Measurements from ENCODE around the gene RS1.

RS1 gene

DNA sequence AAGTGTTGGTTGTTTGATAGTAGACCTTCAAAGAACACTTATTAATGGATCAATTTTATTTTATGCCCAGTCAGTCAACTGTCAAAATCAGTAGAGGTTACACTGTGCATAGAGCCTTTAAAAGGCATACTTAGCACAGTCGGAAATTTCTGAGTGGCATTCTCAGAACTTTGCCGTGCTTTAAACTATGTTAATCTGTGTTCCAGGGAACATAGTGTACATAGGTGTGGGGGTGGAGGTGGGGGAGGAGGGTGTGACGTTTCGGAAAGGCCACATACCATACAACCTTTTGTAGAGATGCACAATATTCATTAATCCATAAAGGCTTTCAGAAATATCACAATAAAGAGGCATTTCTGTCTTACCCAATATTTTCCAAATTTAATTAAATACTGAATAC is 75.8 kb downstream of the RS1 start:
- no peak overlapping the region for H3K4me3 ChIP-seq (ENCODE audit: low read depth, low read length)
- TF ChIP-seq, protein P1, sequence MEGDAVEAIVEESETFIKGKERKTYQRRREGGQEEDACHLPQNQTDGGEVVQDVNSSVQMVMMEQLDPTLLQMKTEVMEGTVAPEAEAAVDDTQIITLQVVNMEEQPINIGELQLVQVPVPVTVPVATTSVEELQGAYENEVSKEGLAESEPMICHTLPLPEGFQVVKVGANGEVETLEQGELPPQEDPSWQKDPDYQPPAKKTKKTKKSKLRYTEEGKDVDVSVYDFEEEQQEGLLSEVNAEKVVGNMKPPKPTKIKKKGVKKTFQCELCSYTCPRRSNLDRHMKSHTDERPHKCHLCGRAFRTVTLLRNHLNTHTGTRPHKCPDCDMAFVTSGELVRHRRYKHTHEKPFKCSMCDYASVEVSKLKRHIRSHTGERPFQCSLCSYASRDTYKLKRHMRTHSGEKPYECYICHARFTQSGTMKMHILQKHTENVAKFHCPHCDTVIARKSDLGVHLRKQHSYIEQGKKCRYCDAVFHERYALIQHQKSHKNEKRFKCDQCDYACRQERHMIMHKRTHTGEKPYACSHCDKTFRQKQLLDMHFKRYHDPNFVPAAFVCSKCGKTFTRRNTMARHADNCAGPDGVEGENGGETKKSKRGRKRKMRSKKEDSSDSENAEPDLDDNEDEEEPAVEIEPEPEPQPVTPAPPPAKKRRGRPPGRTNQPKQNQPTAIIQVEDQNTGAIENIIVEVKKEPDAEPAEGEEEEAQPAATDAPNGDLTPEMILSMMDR (IDR thresholded peaks at IDR 0.05; ENCODE audit: insufficient read depth, low read length, missing control alignments) = no peak
- CTCF ChIA-PET = no interaction called here
- DNase-seq (ENCODE audit: low read depth, low spot score) = no peak
- POLR2A ChIA-PET = no interaction called here

DNA sequence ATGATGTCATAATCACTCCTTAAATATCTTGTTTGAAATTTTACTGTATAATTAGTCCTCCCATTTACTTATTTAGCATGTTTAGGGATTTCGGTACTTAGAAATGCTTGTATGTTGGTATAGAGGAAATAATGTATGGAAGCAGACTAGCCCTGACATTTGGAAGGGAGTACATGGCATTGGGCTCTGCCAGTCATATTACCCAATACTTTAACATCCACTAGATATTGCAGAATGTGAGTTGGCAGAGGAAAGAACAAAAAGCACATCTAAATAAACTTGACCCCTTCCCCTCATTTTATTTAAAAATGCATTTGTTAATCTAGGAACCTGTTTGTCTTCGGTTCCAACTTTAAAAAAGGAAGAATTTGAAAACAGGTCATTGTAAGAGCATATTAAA is 77.8 kb downstream of the RS1 start:
- ChIA-PET POLR2A (no interaction called here), CTCF (no interaction called here)
- H3K4me3 ChIP-seq (ENCODE audit: low read depth, low read length) = no peak overlapping the region
- TF ChIP-seq, protein P1 (IDR thresholded peaks at IDR 0.05; ENCODE audit: insufficient read depth, low read length, missing control alignments) = no peak
- no peak for DNase-seq (ENCODE audit: low read depth, low spot score)

DNA sequence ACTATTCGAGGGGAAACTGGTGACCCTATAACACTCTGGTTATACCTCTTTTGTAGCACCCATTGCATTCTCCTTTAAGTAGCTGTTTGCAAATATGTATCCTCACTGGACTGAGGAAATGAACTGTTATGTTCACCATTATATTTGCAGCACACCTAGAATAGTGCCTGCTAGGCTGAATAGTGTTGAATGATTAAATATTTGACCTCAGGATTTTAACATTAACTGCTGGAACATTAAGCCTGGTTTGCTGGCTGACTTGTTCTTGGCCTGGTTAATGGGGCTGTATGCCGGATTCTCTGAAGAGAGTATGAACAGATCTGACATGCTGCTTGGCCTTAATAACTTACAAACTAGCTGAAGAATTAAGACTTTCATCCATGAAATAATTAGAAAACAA is 80.1 kb downstream of the RS1 start:
- CTCF ChIA-PET = no interaction called here
- TF ChIP-seq, protein P1 (IDR thresholded peaks at IDR 0.05; ENCODE audit: insufficient read depth, low read length, missing control alignments) = no peak
- no peak for DNase-seq (ENCODE audit: low read depth, low spot score)

More for the DNA sequence above, 80.1 kb downstream of the RS1 start:
- POLR2A ChIA-PET = no interaction called here
- H3K4me3 ChIP-seq (ENCODE audit: low read depth, low read length) = no peak overlapping the region

Data from AG04449 (cell line).